Endothelial cell of umbilical vein (primary cell): Measurements from ENCODE around the gene MCF2. TPM values are rescaled to one million over a fixed set of nuclear protein-coding genes. Genes with fewer than 3 reads are reported as not detected.

Experiments used
- BruUV-seq: library from RNA; stranded (reverse); fragments of 400-500 nt; replicated peaks from 2 replicates; lab custom pipeline; 2021; lab: Mats Ljungman, UMichigan
- CTCF ChIA-PET: fragments of 300-600, 350-600 bp; sonication (Branson Sonifier 250); formaldehyde crosslinking; loops from one replicate; lab custom pipeline; 2021; ENCODE audit warnings: antibody characterized with exemption, inconsistent platforms; lab: Charles Lee
- POLR2A ChIA-PET: fragments of 300-600, 350-600 bp; sonication (Branson Sonifier 250); formaldehyde crosslinking; loops from one replicate; lab custom pipeline; 2021; ENCODE audit warnings: antibody characterized with exemption, inconsistent platforms; lab: Charles Lee
- DNase-seq: peaks from one replicate; pipeline ENCODE4 v3.0.0-alpha.2; 2011; ENCODE audit warnings: low read depth, low spot score
- FAIRE-seq: peaks from 2 replicates; lab custom pipeline; 2011; peaks lifted over from hg19 to GRCh38; lab: Jason Lieb, UNC
- H2AFZ ChIP-seq: 2 replicates; pipeline ENCODE4 v1.6.0; 2012; ENCODE audit warnings: low read depth, low read length, control low read depth, inconsistent platforms
- H3K27ac ChIP-seq: 2 replicates; pipeline ENCODE4 v1.5.1; 2011; ENCODE audit warnings: low read depth, mild to moderate bottlenecking, control low read depth, low read length, moderate library complexity; ENCODE audit not compliant: insufficient read depth
- H3K27me3 ChIP-seq, 2 experiments: 2 replicates each; pipeline versions ENCODE4 v1.6.0 to v1.6.1; 2011; ENCODE audit warnings: low read length in 2 of 2, mixed read lengths in 1 of 2; ENCODE audit not compliant: control insufficient read depth in 2 of 2, insufficient read depth in 2 of 2
- H3K36me3 ChIP-seq, 2 experiments: 2 replicates in 1 of 2; 3 replicates in 1 of 2; pipeline ENCODE4 v1.5.1; 2011; ENCODE audit warnings: low read length in 2 of 2, mild to moderate bottlenecking in 1 of 2, moderate library complexity in 1 of 2; ENCODE audit not compliant: control insufficient read depth in 2 of 2, insufficient read depth in 2 of 2; ENCODE audit errors: extremely low read depth in 1 of 2
- H3K4me1 ChIP-seq: 3 replicates; pipeline ENCODE4 v1.5.1; 2011; ENCODE audit warnings: mild to moderate bottlenecking, low read length; ENCODE audit not compliant: control insufficient read depth, insufficient read depth; ENCODE audit errors: extremely low read depth
- H3K4me2 ChIP-seq: 2 replicates; pipeline ENCODE4 v1.6.1; 2011; ENCODE audit warnings: low read length, control low read depth, mixed read lengths; ENCODE audit not compliant: insufficient read depth
- H3K4me3 ChIP-seq, 3 experiments: fragments of 200-600 bp in 1 of 3; sonication (generic), shearing (Covaris generic) in 1 of 3; replicated peaks in 1 of 3; 2 replicates each; pipeline ENCODE4 v1.5.1; 2011 to 2016; ENCODE audit warnings: control low read depth in 3 of 3, low read length in 3 of 3, mild to moderate bottlenecking in 2 of 3, inconsistent platforms in 1 of 3, low read depth in 1 of 3, moderate library complexity in 1 of 3; ENCODE audit not compliant: insufficient read depth in 1 of 3
- H3K79me2 ChIP-seq: 2 replicates; pipeline ENCODE4 v1.6.0; 2012; ENCODE audit warnings: low read length, inconsistent platforms; ENCODE audit not compliant: control insufficient read depth, insufficient read depth
- H3K9ac ChIP-seq: replicated peaks from 2 replicates; pipeline ENCODE3; 2011; ENCODE audit warnings: low read length, control low read depth; ENCODE audit not compliant: insufficient read depth; ENCODE audit errors: extremely low read depth
- H3K9me1 ChIP-seq: replicated peaks from 3 replicates; pipeline ENCODE4 v1.6.0; 2011; ENCODE audit warnings: mild to moderate bottlenecking, low read length; ENCODE audit not compliant: control insufficient read depth, insufficient read depth; ENCODE audit errors: extremely low read depth
- H3K9me3 ChIP-seq: replicated peaks from 2 replicates; pipeline ENCODE4 v1.5.1; 2012; ENCODE audit warnings: low read length, inconsistent platforms; ENCODE audit not compliant: control insufficient read depth, insufficient read depth
- H4K20me1 ChIP-seq: replicated peaks from 2 replicates; pipeline ENCODE3; 2011; ENCODE audit warnings: mild to moderate bottlenecking, low read length; ENCODE audit not compliant: control insufficient read depth, insufficient read depth; ENCODE audit errors: extremely low read depth
- CTCF ChIP-seq, 2 donors: IDR thresholded peaks; 1 replicate in 1 of 2; 2 replicates in 1 of 2; pipeline ENCODE4 v1.5.1; 2011; ENCODE audit warnings: low read length in 2 of 2, mild to moderate bottlenecking in 2 of 2, moderate library complexity in 2 of 2, control low read depth in 1 of 2, inconsistent platforms in 1 of 2, low read depth in 1 of 2; ENCODE audit not compliant: insufficient read depth in 1 of 2; ENCODE audit errors: extremely low read depth in 1 of 2
- EZH2 ChIP-seq: IDR thresholded peaks from 2 replicates; pipeline ENCODE4 v1.6.1; 2012; ENCODE audit warnings: borderline replicate concordance, low read depth, mild to moderate bottlenecking, moderate library complexity, low read length, inconsistent platforms; ENCODE audit not compliant: severe bottlenecking
- FOS ChIP-seq: IDR thresholded peaks from 2 replicates; pipeline ENCODE4 v1.6.1; 2011; ENCODE audit warnings: mild to moderate bottlenecking, low read length, moderate library complexity, borderline replicate concordance; ENCODE audit not compliant: insufficient read depth
- GATA2 ChIP-seq: IDR thresholded peaks from 2 replicates; pipeline ENCODE4 v1.7.0; 2011; ENCODE audit warnings: low read depth, mild to moderate bottlenecking, moderate library complexity, mixed read lengths, low read length; ENCODE audit not compliant: insufficient read length, insufficient read depth
- JUN ChIP-seq: IDR thresholded peaks from 2 replicates; pipeline ENCODE4 v1.6.1; 2011; ENCODE audit warnings: borderline replicate concordance, low read depth; ENCODE audit not compliant: insufficient read length, insufficient read depth
- MAX ChIP-seq: IDR thresholded peaks from 2 replicates; pipeline ENCODE4 v1.6.1; 2011; ENCODE audit not compliant: insufficient read depth, insufficient read length
- MYC ChIP-seq: IDR thresholded peaks from one replicate; pipeline ENCODE4 v1.6.1; 2011; ENCODE audit warnings: mild to moderate bottlenecking, low read depth, low read length
- POLR2A ChIP-seq: IDR thresholded peaks from 2 replicates; pipeline ENCODE4 v1.6.1; 2012; ENCODE audit warnings: low read depth, mild to moderate bottlenecking, control low read depth, low read length
- POLR2AphosphoS5 ChIP-seq: IDR thresholded peaks from 2 replicates; pipeline ENCODE4 v1.6.1; 2012; ENCODE audit warnings: low read depth, mild to moderate bottlenecking, control low read depth, low read length, moderate library complexity; ENCODE audit not compliant: insufficient read depth
- dilution Hi-C: fragments of 300-500 bp; cut with MboI; formaldehyde crosslinking; loops from one replicate; pipeline ENCODE4 v1.15.0; 2019; ENCODE audit warnings: low sequenced_read_pairs; ENCODE audit not compliant: extremely low pct_ligation_motif_present
- intact Hi-C: fragments of 100-400 bp; cut with micrococcal nuclease; formaldehyde crosslinking; loops from one replicate; pipeline ENCODE4 v1.10.0; 2022
- polyA plus RNA-seq, 4 experiments: library from polyadenylated mRNA; depleted of rRNA in 3 of 4; stranded (reverse) in 3 of 4; unstranded in 1 of 4; fragments of >200 nt; gene quantifications; 2 replicates each; pipeline versions ENCODE4 v1.2.1 to v1.2.3, GENCODE V29; 2011 to 2012; ENCODE audit warnings: missing spikeins in 1 of 4
- total RNA-seq: library from RNA; stranded (reverse); gene quantifications from 2 replicates; pipeline ENCODE4 v1.2.3, GENCODE V29; 2021

Gene MCF2
- total and polyA plus RNA-seq, 2 donors (not counting 3 experiments of a cell fraction or from before 2014, with no cell fraction given): 0.13 TPM; not detected in 1

GRCh38 chrX:139600105-139600504 lies 107.9 kb downstream of the MCF2 start:
- no peaks in the 10 kb centered on the region for H3K79me2 ChIP-seq
- BruUV-seq: no TSS peak
- H3K4me3 ChIP-seq: no peak overlapping the region
- no peak overlapping the region for H3K27ac ChIP-seq
- dilution Hi-C loops (no loop called here), intact Hi-C loops (no loop called here)
- ChIA-PET CTCF (no interaction called here), POLR2A (no interaction called here)
- no peaks in the 10 kb centered on the region for H3K9me1 ChIP-seq
- no peaks in the 10 kb centered on the region for H3K9me3 ChIP-seq
- no peaks in the 10 kb centered on the region for H4K20me1 ChIP-seq
- H3K9ac ChIP-seq: no peak overlapping the region
- TF ChIP-seq MAX (no peak), FOS (no peak), POLR2AphosphoS5 (no peak), JUN (no peak), EZH2 (no peak), POLR2A (no peak), MYC (no peak), GATA2 (no peak), CTCF (IDR thresholded peaks at IDR 0.05; ENCODE audit: extremely low read depth in 1 of 2, insufficient read depth in 1 of 2, low read depth in 1 of 2, low read length in 2 of 2) (no peak)
- no peak overlapping the region for H3K4me2 ChIP-seq
- DNase-seq: no peak
- no peaks in the 10 kb centered on the region for H3K36me3 ChIP-seq
- no peaks in the 10 kb centered on the region for H3K4me1 ChIP-seq
- H2AFZ ChIP-seq: no peak overlapping the region
- no peaks in the 10 kb centered on the region for H3K27me3 ChIP-seq
- FAIRE-seq: no peak
